Progenitor cell of endocrine pancreas (in vitro differentiated cells): ENCODE measurements around the gene KCNK3. TPM values are rescaled to one million over a fixed set of nuclear protein-coding genes. Genes with fewer than 3 reads are reported as not detected.

Experiments used
- DNase-seq: peaks from one replicate; pipeline ENCODE4 v3.0.0; 2021; ENCODE audit warnings: low spot score; ENCODE audit not compliant: unreplicated experiment
- H3K27ac Mint-ChIP-seq: 2 replicates; pipeline ENCODE4 v1.8.0; 2021; ENCODE audit warnings: mild to moderate bottlenecking, moderate library complexity, mixed read lengths
- H3K27me3 Mint-ChIP-seq: 2 replicates; pipeline ENCODE4 v1.8.0; 2021; ENCODE audit warnings: mixed read lengths
- H3K36me3 Mint-ChIP-seq: 2 replicates; pipeline ENCODE4 v1.8.0; 2022; ENCODE audit warnings: mixed read lengths; ENCODE audit not compliant: insufficient read depth
- H3K4me1 Mint-ChIP-seq: 2 replicates; pipeline ENCODE4 v1.8.0; 2021; ENCODE audit warnings: low read depth, mixed read lengths
- H3K4me3 Mint-ChIP-seq: 2 replicates; pipeline ENCODE4 v1.8.0; 2021; ENCODE audit warnings: low read depth, mild to moderate bottlenecking, moderate library complexity, mixed read lengths
- H3K9me3 Mint-ChIP-seq: 2 replicates; pipeline ENCODE4 v1.8.0; 2021; ENCODE audit warnings: low read depth, mixed read lengths
- CTCF ChIP-seq: fragments of 200-600 bp; sonication (generic); IDR thresholded peaks from one replicate; pipeline ENCODE4 v1.5.0; 2021; ENCODE audit warnings: antibody characterized with exemption, mild to moderate bottlenecking; ENCODE audit not compliant: unreplicated experiment
- total RNA-seq: library from RNA; stranded (reverse); gene quantifications from 2 replicates; pipeline ENCODE4 v1.2.1, GENCODE V29; 2021

The KCNK3 gene
- total RNA-seq, 1 donor from 2014 or later, result 1.5 TPM

GRCh38 chr2:26672112-26672817, 20.3 kb upstream of the KCNK3 start:
- Mint-ChIP-seq H3K9me3 (no peaks in the 10 kb centered on the region), H3K27me3 (peaks cover 27% of the 10 kb centered on the region), H3K4me1 (no peaks in the 10 kb centered on the region), H3K4me3 (no peak overlapping the region), H3K27ac (no peak overlapping the region), H3K36me3 (no peaks in the 10 kb centered on the region)
- no peak for TF ChIP-seq CTCF
- no peak for DNase-seq

- Mint-ChIP-seq H3K4me1 (no peaks in the 10 kb centered on the region), H3K4me3 (no peak overlapping the region), H3K9me3 (no peaks in the 10 kb centered on the region), H3K27ac (no peak overlapping the region), H3K36me3 (no peaks in the 10 kb centered on the region), H3K27me3 (peaks cover 26% of the 10 kb centered on the region)
- no peak for DNase-seq
- no peak for TF ChIP-seq CTCF
Measured at GRCh38 chr2:26672818-26673393, 19.6 kb upstream of the KCNK3 start.

DNA sequence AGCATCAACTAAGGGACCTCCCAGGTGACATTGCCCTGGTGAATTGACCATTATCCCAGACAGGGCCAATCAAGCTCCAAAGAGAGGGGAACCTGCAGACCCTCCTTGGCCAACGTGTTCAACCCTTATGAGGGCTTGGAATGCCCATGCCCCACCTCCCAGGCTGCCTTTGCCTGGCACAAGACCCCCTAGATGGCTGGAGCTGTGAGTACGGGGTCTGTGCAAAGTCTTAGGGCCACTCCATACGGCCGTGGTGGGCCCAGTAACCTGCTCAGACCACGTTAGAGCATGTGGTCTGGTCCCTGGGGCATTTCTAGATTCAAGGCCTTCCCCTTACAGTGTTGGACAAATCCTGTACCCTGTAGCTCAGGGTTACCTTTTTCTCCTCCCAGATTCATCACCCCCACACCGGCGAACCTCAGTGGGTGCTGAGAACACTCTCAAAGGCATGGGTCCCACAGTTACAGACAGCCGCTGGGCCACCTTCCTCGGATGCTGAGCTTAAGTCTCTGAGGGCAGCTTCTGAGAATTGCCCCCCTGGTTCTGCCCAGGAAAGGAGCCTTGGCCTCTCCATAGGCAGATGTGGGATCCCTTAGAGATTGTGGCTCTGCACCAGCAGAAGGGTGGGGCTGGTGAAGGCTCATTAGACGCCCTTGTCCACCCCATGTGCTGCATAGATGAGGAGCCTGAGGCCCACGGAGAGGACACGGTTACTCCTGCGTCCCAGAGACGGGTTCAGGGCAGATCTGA, 18.3 kb upstream of the KCNK3 start:
- no peak for TF ChIP-seq CTCF
- DNase-seq, result no peak
- H3K9me3 Mint-ChIP-seq, result no peaks in the 10 kb centered on the region
- no peak overlapping the region for H3K4me3 Mint-ChIP-seq
- peaks cover 36% of the 10 kb centered on the region for H3K27me3 Mint-ChIP-seq
- no peaks in the 10 kb centered on the region for H3K36me3 Mint-ChIP-seq
- no peak overlapping the region for H3K27ac Mint-ChIP-seq
- no peaks in the 10 kb centered on the region for H3K4me1 Mint-ChIP-seq

DNA sequence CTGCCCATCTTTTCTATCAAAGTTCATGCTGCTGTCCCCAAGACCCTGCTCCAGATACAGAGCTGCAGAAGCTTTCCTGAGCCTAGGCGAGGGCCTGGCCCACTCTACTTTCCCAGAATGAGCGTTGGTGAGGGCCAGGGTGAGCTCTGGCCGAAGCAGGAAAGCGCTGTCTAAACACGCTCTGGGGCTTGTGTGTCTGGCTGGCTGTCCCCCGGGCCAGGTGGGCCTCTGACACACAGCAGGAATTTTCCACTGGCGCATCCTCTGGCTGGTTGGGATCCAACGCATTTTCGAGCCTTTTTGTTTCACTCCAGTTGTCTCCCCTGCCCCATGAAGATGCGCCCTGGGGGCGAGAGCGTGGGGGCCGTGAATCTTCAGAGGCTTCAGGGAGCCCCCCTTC, 17.8 kb upstream of the KCNK3 start:
- H3K9me3 Mint-ChIP-seq, result no peaks in the 10 kb centered on the region
- TF ChIP-seq CTCF, result no peak
- no peak overlapping the region for H3K27ac Mint-ChIP-seq
- H3K4me1 Mint-ChIP-seq, result no peaks in the 10 kb centered on the region
- H3K4me3 Mint-ChIP-seq, result no peak overlapping the region
- no peaks in the 10 kb centered on the region for H3K36me3 Mint-ChIP-seq
- H3K27me3 Mint-ChIP-seq, result peaks cover 36% of the 10 kb centered on the region
- DNase-seq, result no peak

DNA sequence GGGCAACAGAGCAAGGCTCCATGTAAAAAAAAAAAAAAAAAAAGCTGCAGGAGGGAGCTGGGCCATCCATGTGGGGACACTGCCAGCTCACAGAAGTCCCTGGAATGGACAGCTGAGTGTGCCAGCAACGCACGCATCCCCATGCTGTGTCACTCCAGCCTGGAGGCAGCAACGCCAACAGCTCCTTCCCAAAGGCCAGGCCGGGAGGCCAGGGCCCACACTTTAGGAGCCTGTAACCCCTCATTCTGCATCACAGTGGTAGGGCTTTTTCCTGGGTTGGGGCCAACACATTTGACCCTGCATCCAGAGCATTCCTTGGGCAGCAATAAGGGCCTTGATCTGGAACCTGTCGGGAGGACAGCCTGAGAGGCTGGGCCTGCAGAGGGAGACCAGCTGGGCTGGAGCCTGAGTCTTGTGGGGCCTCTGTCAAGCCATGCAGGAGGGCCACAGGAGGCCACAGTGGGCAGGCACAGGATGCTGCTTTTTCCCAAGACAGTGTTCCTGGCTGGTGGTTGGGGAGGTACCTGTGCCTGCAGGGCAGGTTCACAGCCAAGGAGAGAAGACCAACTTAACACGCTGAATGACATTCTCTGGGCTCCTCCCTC, 16.8 kb upstream of the KCNK3 start:
- Mint-ChIP-seq H3K4me3 (no peak overlapping the region), H3K36me3 (no peaks in the 10 kb centered on the region), H3K4me1 (no peaks in the 10 kb centered on the region), H3K27ac (no peak overlapping the region), H3K9me3 (no peaks in the 10 kb centered on the region), H3K27me3 (peaks cover 40% of the 10 kb centered on the region)
- no peak for DNase-seq
- no peak for TF ChIP-seq CTCF
